HCT116 (cell line): ENCODE results near the gene SUGCT. TPM values are rescaled to one million over a fixed set of nuclear protein-coding genes. Genes with fewer than 3 reads are reported as not detected.
A peak's percentile ranks its signal among the peaks of the same experiment; 100 is the strongest.
"Not testable (repeated sequence)": the region's sequence is repeated elsewhere in the genome, so short reads cannot be mapped to it uniquely, and the experiment has no call there.

Source experiments
- ATAC-seq: fragments of 200-7000 bp; cut with Tn5 transposase; 2 replicates; pipeline ENCODE4 v1.9.1; 2020; ENCODE audit warnings: mild to moderate bottlenecking, moderate library complexity
- BruUV-seq: library from RNA; stranded (reverse); fragments of 400-500 nt; replicated peaks from 2 replicates; lab custom pipeline; 2021; lab: Mats Ljungman, UMichigan
- CTCF ChIA-PET: fragments of 300-600 bp; sonication (Branson Sonifier 250); formaldehyde crosslinking; loops from one replicate; lab custom pipeline; 2021; ENCODE audit warnings: antibody characterized with exemption; lab: Charles Lee
- POLR2A ChIA-PET: fragments of 300-600, 350-600 bp; sonication (Branson Sonifier 250); formaldehyde crosslinking; loops from one replicate; lab custom pipeline; 2021; ENCODE audit warnings: antibody characterized with exemption; lab: Charles Lee
- RAD21 ChIA-PET, 2 experiments: fragments of 300-600 bp; sonication (Branson Sonifier 250); formaldehyde crosslinking; loops; one replicate each; lab custom pipeline; 2023; ENCODE audit warnings: low total read pairs in 2 of 2; ENCODE audit not compliant: uncharacterized antibody in 2 of 2, unreplicated experiment in 2 of 2, low non-redundant PET in 1 of 2; lab: Charles Lee
- DNase-seq: peaks from one replicate; pipeline ENCODE4 v3.0.0-alpha.2; 2010; ENCODE audit warnings: low read depth, low spot score
- H2AFZ ChIP-seq: fragments of 200-600 bp; shearing (Covaris generic), sonication (generic); 2 replicates; pipeline ENCODE4 v1.6.1; 2017; ENCODE audit warnings: low read depth, mixed run types, mixed read lengths, antibody characterized with exemption, low read length; ENCODE audit not compliant: poor library complexity, severe bottlenecking
- H3K27ac ChIP-seq: 2 replicates; pipeline ENCODE4 v1.5.1; 2012; ENCODE audit warnings: low read depth, low read length
- H3K27me3 ChIP-seq: fragments of 200-600 bp; sonication (generic); 2 replicates; pipeline ENCODE4 v1.6.1; 2016; ENCODE audit warnings: mixed run types, low read length, mixed read lengths; ENCODE audit not compliant: insufficient read depth
- H3K36me3 ChIP-seq, 2 experiments: fragments of 200-500 bp in 1 of 2; fragments of 200-600 bp in 1 of 2; sonication (Bioruptor generic) in 1 of 2; sonication (generic) in 1 of 2; 2 replicates each; pipeline versions ENCODE4 v1.5.1 to v1.6.1; 2014 to 2016; ENCODE audit warnings: low read length in 2 of 2, inconsistent platforms in 1 of 2, mixed read lengths in 1 of 2, mixed run types in 1 of 2; ENCODE audit not compliant: insufficient read depth in 2 of 2, control insufficient read depth in 1 of 2
- H3K4me1 ChIP-seq, 2 experiments: fragments of 200-600 bp in 1 of 2; sonication (generic) in 1 of 2; 2 replicates each; pipeline versions ENCODE4 v1.5.1 to v1.6.1; 2012 to 2017; ENCODE audit warnings: low read length in 2 of 2, inconsistent platforms in 1 of 2, mild to moderate bottlenecking in 1 of 2, mixed read lengths in 1 of 2, mixed run types in 1 of 2, moderate library complexity in 1 of 2; ENCODE audit not compliant: insufficient read depth in 2 of 2, control insufficient read depth in 1 of 2
- H3K4me2 ChIP-seq: fragments of 200-600 bp; sonication (generic); 2 replicates; pipeline ENCODE4 v1.6.1; 2017; ENCODE audit warnings: mixed run types, low read length, mixed read lengths
- H3K4me3 ChIP-seq, 2 experiments: fragments of 200-600 bp in 1 of 2; sonication (generic) in 1 of 2; replicated peaks in 1 of 2; 2 replicates each; pipeline ENCODE4 v1.5.1; 2011 to 2016; ENCODE audit warnings: low read length in 2 of 2, control low read depth in 1 of 2, low read depth in 1 of 2, mild to moderate bottlenecking in 1 of 2, mixed read lengths in 1 of 2, mixed run types in 1 of 2
- H3K79me2 ChIP-seq: fragments of 200-600 bp; sonication (generic); 2 replicates; pipeline ENCODE4 v1.6.1; 2017; ENCODE audit warnings: mild to moderate bottlenecking, mixed run types, low read length, moderate library complexity, mixed read lengths; ENCODE audit not compliant: insufficient read depth
- H3K9ac ChIP-seq: fragments of 200-600 bp; sonication (generic); 2 replicates; pipeline ENCODE4 v1.6.1; 2016; ENCODE audit warnings: low read length, mixed read lengths
- H3K9me2 ChIP-seq: fragments of 200-600 bp; sonication (generic), shearing (Covaris generic); 2 replicates; pipeline ENCODE4 v1.6.1; 2017; ENCODE audit warnings: mixed run types, mild to moderate bottlenecking, moderate library complexity; ENCODE audit not compliant: insufficient read depth
- H3K9me3 ChIP-seq, 2 experiments: fragments of 200-500 bp in 1 of 2; fragments of 200-600 bp in 1 of 2; sonication (Bioruptor generic) in 1 of 2; sonication (generic) in 1 of 2; 2 replicates each; pipeline ENCODE4 v1.6.1; 2014 to 2017; ENCODE audit warnings: low read length in 2 of 2, mixed read lengths in 2 of 2, inconsistent platforms in 1 of 2, low read depth in 1 of 2, mild to moderate bottlenecking in 1 of 2, mixed run types in 1 of 2, moderate library complexity in 1 of 2; ENCODE audit not compliant: control insufficient read depth in 1 of 2, insufficient read depth in 1 of 2
- H4K20me1 ChIP-seq: fragments of 200-600 bp; sonication (generic), shearing (Covaris generic); 2 replicates; pipeline ENCODE4 v1.6.1; 2017; ENCODE audit warnings: mixed run types, mild to moderate bottlenecking, moderate library complexity; ENCODE audit not compliant: insufficient read depth
- CBX3 ChIP-seq: IDR thresholded peaks from 2 replicates; pipeline ENCODE4 v1.6.1; 2012; ENCODE audit warnings: low read depth
- CEBPB ChIP-seq: IDR thresholded peaks from 2 replicates; pipeline ENCODE4 v1.6.1; 2012; ENCODE audit warnings: low read depth
- CTCF ChIP-seq, 3 experiments: fragments of 200-600 bp in 1 of 3; sonication (generic) in 1 of 3; IDR thresholded peaks in 2 of 3; conservative IDR thresholded peaks in 1 of 3; 2 replicates each; pipeline ENCODE4 v1.5.1; 2012 to 2017; ENCODE audit warnings: low read depth in 2 of 3, low read length in 2 of 3, antibody characterized with exemption in 1 of 3, borderline replicate concordance in 1 of 3, control low read depth in 1 of 3, mild to moderate bottlenecking in 1 of 3, mixed read lengths in 1 of 3, mixed run types in 1 of 3, moderate library complexity in 1 of 3; ENCODE audit not compliant: insufficient read depth in 1 of 3
- EGR1 ChIP-seq: IDR thresholded peaks from 2 replicates; pipeline ENCODE4 v1.6.1; 2012; ENCODE audit warnings: low read depth
- EZH2phosphoT487 ChIP-seq: fragments of 200-600 bp; IDR thresholded peaks from 2 replicates; pipeline ENCODE4 v1.6.1; 2018; ENCODE audit warnings: antibody characterized with exemption, borderline replicate concordance
- JUND ChIP-seq: IDR thresholded peaks from 2 replicates; pipeline ENCODE4 v1.6.1; 2012
- MAX ChIP-seq: IDR thresholded peaks from 2 replicates; pipeline ENCODE4 v1.6.1; 2012
- RAD21 ChIP-seq: IDR thresholded peaks from 2 replicates; pipeline ENCODE4 v1.6.1; 2012; ENCODE audit warnings: low read depth, mild to moderate bottlenecking
- SIN3A ChIP-seq: IDR thresholded peaks from 2 replicates; pipeline ENCODE4 v1.6.1; 2012; ENCODE audit warnings: low read depth
- SRF ChIP-seq: IDR thresholded peaks from 2 replicates; pipeline ENCODE4 v1.6.1; 2012; ENCODE audit warnings: low read depth
- TCF7L2 ChIP-seq: IDR thresholded peaks from 2 replicates; pipeline ENCODE4 v1.7.0; 2011; ENCODE audit warnings: borderline replicate concordance, inconsistent platforms; ENCODE audit not compliant: insufficient read depth, insufficient read length; ENCODE audit errors: extremely low read depth
- ZBTB33 ChIP-seq: IDR thresholded peaks from 2 replicates; pipeline ENCODE4 v1.6.1; 2011; ENCODE audit warnings: mild to moderate bottlenecking, low read length, moderate library complexity; ENCODE audit not compliant: insufficient replicate concordance; ENCODE audit errors: extremely low read depth
- ZFX ChIP-seq: fragments of 450-650 bp; IDR thresholded peaks from 2 replicates; pipeline ENCODE4 v1.6.1; 2017
- intact Hi-C: fragments of 100-400 bp; cut with micrococcal nuclease; formaldehyde crosslinking; loops from 2 replicates; pipeline ENCODE4 v1.10.0; 2022
- total RNA-seq: library from RNA; stranded (reverse); gene quantifications from one replicate; pipeline ENCODE4 v1.2.1, GENCODE V29; 2021; ENCODE audit not compliant: unreplicated experiment

The SUGCT gene
- total RNA-seq, 1 experiment from 2014 or later, result 4.4 TPM

GRCh38 chr7:40253444-40253843, 118.6 kb downstream of the SUGCT start:
- H2AFZ ChIP-seq, H3K36me3 ChIP-seq, H3K4me1 ChIP-seq, H3K9ac ChIP-seq, H3K27me3 ChIP-seq, H3K9me3 ChIP-seq, POLR2A ChIA-PET, H3K79me2 ChIP-seq, intact Hi-C loops, H3K9me2 ChIP-seq, H3K4me2 ChIP-seq, BruUV-seq, H3K27ac ChIP-seq, H3K4me3 ChIP-seq, H4K20me1 ChIP-seq, RAD21 ChIA-PET: not testable (repeated sequence)
- ATAC-seq (peak; percentile 89), DNase-seq (peak; percentile 4)
- peak in 2 of 3 experiments; percentile 35 to 42; a peak in 4 of 6 replicates for TF ChIP-seq CTCF (IDR thresholded peaks at IDR 0.05 in 2 of 3, conservative IDR thresholded peaks at IDR 0.05 in 1 of 3; ENCODE audit: borderline replicate concordance in 1 of 3, insufficient read depth in 1 of 3, low read depth in 2 of 3, low read length in 2 of 3)
- CTCF ChIA-PET, result interaction anchor here (0.6 kb wide), 1 partner anchor 20 kb away, joined by 3 read pairs; no protein-coding TSS in a partner anchor

GRCh38 chr7:40263752-40264390, 129.1 kb downstream of the SUGCT start:
- H3K36me3 ChIP-seq, result no peaks in the 10 kb centered on the region
- no peaks in the 10 kb centered on the region for H3K9me2 ChIP-seq
- POLR2A ChIA-PET, result no interaction called here
- H3K4me3 ChIP-seq, result no peak overlapping the region
- no peaks in the 10 kb centered on the region for H4K20me1 ChIP-seq
- BruUV-seq, result no TSS peak
- no peak overlapping the region for H3K4me2 ChIP-seq
- intact Hi-C loops, result no loop called here
- no peak overlapping the region for H3K9ac ChIP-seq
- H3K9me3 ChIP-seq, result no peaks in the 10 kb centered on the region
- no peak for DNase-seq
- RAD21 ChIA-PET, result no interaction called here
- ATAC-seq, result no peak
- CTCF ChIA-PET, result no interaction called here
- no peaks in the 10 kb centered on the region for H3K79me2 ChIP-seq
- H3K27me3 ChIP-seq, result no peaks in the 10 kb centered on the region
- H3K4me1 ChIP-seq, result no peaks in the 10 kb centered on the region
- H3K27ac ChIP-seq, result no peak overlapping the region
- no peak overlapping the region for H2AFZ ChIP-seq
- no peak for TF ChIP-seq JUND
- no peak for TF ChIP-seq RAD21
- no peak for TF ChIP-seq EZH2phosphoT487
- TF ChIP-seq MAX, result no peak
- no peak for TF ChIP-seq CEBPB
- TF ChIP-seq CBX3, result no peak
- no peak for TF ChIP-seq TCF7L2
- no peak for TF ChIP-seq SRF
- TF ChIP-seq EGR1, result no peak
- TF ChIP-seq ZBTB33, result no peak
- TF ChIP-seq SIN3A, result no peak
- no peak for TF ChIP-seq ZFX
- TF ChIP-seq CTCF (IDR thresholded peaks at IDR 0.05 in 2 of 3, conservative IDR thresholded peaks at IDR 0.05 in 1 of 3; ENCODE audit: borderline replicate concordance in 1 of 3, insufficient read depth in 1 of 3, low read depth in 2 of 3, low read length in 2 of 3), result no peak
